Natural killer cell (primary cell): Measurements from ENCODE around the gene NOL3. TPM values are rescaled to one million over a fixed set of nuclear protein-coding genes. Genes with fewer than 3 reads are reported as not detected.

Source experiments
- ATAC-seq, 3 donors: fragments of 150-1000 bp in 2 of 3; fragments of 200-7000 bp in 1 of 3; cut with Tn5 transposase; 1 replicate in 1 of 3; 2 replicates in 2 of 3; pipeline ENCODE4 v1.10.0; 2021; ENCODE audit warnings: mild to moderate bottlenecking in 2 of 3, moderate library complexity in 2 of 3
- DNase-seq, 2 donors: peaks; one replicate each; pipeline versions ENCODE4 v3.0.0 to v3.0.0-alpha.2; 2013 to 2021; ENCODE audit warnings: mixed read lengths in 1 of 2
- H3K27ac ChIP-seq: one replicate; pipeline ENCODE4 v1.5.1; 2013; ENCODE audit warnings: mild to moderate bottlenecking, low read length
- H3K27me3 ChIP-seq: one replicate; pipeline ENCODE4 v1.6.1; 2013; ENCODE audit warnings: low read length; ENCODE audit not compliant: control insufficient read depth, insufficient read depth
- H3K36me3 ChIP-seq: one replicate; pipeline ENCODE4 v1.6.1; 2013; ENCODE audit warnings: low read length; ENCODE audit not compliant: control insufficient read depth, insufficient read depth
- H3K4me1 ChIP-seq: one replicate; pipeline ENCODE4 v1.6.1; 2013; ENCODE audit warnings: low read length; ENCODE audit not compliant: control insufficient read depth, insufficient read depth
- H3K4me3 ChIP-seq: one replicate; pipeline ENCODE4 v1.5.1; 2013; ENCODE audit warnings: low read length
- H3K9me3 ChIP-seq: one replicate; pipeline ENCODE4 v1.6.1; 2013; ENCODE audit warnings: low read length; ENCODE audit not compliant: control insufficient read depth, insufficient read depth
- H3K27ac Mint-ChIP-seq, 2 donors: one replicate each; pipeline ENCODE4 v1.8.0; 2022; ENCODE audit warnings: mild to moderate bottlenecking in 2 of 2, mixed read lengths in 2 of 2, moderate library complexity in 1 of 2
- H3K27me3 Mint-ChIP-seq, 2 donors: one replicate each; pipeline ENCODE4 v1.8.0; 2022; ENCODE audit warnings: low read depth in 2 of 2, mixed read lengths in 2 of 2
- H3K36me3 Mint-ChIP-seq: one replicate; pipeline ENCODE4 v1.8.0; 2022; ENCODE audit warnings: mixed read lengths
- H3K4me1 Mint-ChIP-seq, 2 donors: one replicate each; pipeline ENCODE4 v1.8.0; 2022; ENCODE audit warnings: mixed read lengths in 2 of 2
- H3K4me3 Mint-ChIP-seq: one replicate; pipeline ENCODE4 v1.8.0; 2022; ENCODE audit warnings: mild to moderate bottlenecking, moderate library complexity, mixed read lengths
- H3K9me3 Mint-ChIP-seq, 2 donors: one replicate each; pipeline ENCODE4 v1.8.0; 2022; ENCODE audit warnings: mixed read lengths in 2 of 2
- WGBS: methylation state at CpG from one replicate; pipeline ENCODE4 v1.1.7; 2013; ENCODE audit warnings: missing lambda C conversion rate; ENCODE audit not compliant: insufficient coverage; 5-methylcytosine and 5-hydroxymethylcytosine counted together
- intact Hi-C: fragments of 100-400 bp; cut with micrococcal nuclease; formaldehyde crosslinking; loops from one replicate; pipeline ENCODE4 v1.14.2; 2022
- total RNA-seq, 4 donors: library from RNA; stranded (reverse); fragments of 120-200 nt in 1 of 4; gene quantifications; one replicate each; pipeline versions ENCODE4 v1.2.3 to v1.2.4, GENCODE V29; 2013 to 2022
- TF ChIP-seq, protein P1 (sequence below): fragments of 200-600 bp; IDR thresholded peaks from one replicate; pipeline ENCODE4 v1.8.0; 2022; ENCODE audit warnings: antibody characterized with exemption

Gene NOL3
- total RNA-seq, 3 donors from 2014 or later (not counting 1 experiment from before 2014, with no cell fraction given), result 0.88 to 1.3 (median 1.3) TPM

DNA sequence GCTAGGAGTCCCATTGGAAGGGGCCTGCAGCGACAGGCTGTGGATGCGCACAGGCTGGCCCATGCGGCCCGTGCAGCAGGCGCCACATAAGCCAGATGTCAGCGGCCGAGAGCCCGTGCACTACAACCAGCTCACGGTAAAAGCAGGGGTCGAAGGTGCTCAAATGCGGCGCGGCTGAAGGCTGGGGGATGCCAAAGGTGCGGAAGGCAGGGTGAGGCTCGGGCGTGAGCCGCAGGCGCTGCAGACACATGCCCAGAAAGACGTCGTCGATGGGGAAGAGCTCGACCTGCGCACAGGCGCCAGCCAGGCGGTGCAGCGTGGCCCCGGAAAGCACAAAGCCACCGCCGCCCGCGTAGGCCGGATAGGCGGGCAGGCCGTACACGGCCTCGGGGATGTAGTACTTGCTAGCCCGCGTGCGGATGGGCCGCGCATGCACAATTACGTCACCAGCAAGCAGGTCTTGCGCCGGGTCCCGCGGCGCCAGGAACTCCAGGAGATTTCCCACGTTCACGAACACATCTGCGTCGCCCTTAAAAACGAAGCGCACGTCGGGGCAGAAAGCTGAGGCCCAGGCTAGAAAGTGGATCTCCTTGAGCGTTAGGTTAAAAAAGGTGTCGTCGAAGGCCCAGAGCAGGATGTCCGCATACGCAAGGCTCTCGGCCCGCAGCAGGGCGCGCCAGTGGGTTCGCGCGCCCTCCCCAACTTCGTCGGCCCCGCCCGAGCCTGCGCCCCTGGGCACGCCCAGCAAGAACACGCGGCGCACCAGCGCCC is 20.9 kb upstream of the NOL3 start:
- ATAC-seq, result no peak
- intact Hi-C loops, result no loop called here
- DNase-seq, result no peak
- Mint-ChIP-seq H3K4me1 (peaks cover 0 to 14% of the 10 kb centered on the region in 2 donors), H3K4me3 (peak overlapping the region; percentile 45), H3K36me3 (no peaks in the 10 kb centered on the region), H3K27ac (no peak overlapping the region), H3K27me3 (peaks cover 7 to 21% of the 10 kb centered on the region in 2 donors), H3K9me3 (no peaks in the 10 kb centered on the region)
- Histone ChIP-seq H3K36me3 (peaks cover 25% of the 10 kb centered on the region), H3K27me3 (peaks cover 7% of the 10 kb centered on the region), H3K4me1 (peaks cover 8% of the 10 kb centered on the region), H3K27ac (no peak overlapping the region), H3K4me3 (no peak overlapping the region), H3K9me3 (no peaks in the 10 kb centered on the region)
- WGBS, result 81% methylated on average over 77 of the region's 77 CpGs
- TF ChIP-seq, protein P1, sequence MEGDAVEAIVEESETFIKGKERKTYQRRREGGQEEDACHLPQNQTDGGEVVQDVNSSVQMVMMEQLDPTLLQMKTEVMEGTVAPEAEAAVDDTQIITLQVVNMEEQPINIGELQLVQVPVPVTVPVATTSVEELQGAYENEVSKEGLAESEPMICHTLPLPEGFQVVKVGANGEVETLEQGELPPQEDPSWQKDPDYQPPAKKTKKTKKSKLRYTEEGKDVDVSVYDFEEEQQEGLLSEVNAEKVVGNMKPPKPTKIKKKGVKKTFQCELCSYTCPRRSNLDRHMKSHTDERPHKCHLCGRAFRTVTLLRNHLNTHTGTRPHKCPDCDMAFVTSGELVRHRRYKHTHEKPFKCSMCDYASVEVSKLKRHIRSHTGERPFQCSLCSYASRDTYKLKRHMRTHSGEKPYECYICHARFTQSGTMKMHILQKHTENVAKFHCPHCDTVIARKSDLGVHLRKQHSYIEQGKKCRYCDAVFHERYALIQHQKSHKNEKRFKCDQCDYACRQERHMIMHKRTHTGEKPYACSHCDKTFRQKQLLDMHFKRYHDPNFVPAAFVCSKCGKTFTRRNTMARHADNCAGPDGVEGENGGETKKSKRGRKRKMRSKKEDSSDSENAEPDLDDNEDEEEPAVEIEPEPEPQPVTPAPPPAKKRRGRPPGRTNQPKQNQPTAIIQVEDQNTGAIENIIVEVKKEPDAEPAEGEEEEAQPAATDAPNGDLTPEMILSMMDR, result no peak

DNA sequence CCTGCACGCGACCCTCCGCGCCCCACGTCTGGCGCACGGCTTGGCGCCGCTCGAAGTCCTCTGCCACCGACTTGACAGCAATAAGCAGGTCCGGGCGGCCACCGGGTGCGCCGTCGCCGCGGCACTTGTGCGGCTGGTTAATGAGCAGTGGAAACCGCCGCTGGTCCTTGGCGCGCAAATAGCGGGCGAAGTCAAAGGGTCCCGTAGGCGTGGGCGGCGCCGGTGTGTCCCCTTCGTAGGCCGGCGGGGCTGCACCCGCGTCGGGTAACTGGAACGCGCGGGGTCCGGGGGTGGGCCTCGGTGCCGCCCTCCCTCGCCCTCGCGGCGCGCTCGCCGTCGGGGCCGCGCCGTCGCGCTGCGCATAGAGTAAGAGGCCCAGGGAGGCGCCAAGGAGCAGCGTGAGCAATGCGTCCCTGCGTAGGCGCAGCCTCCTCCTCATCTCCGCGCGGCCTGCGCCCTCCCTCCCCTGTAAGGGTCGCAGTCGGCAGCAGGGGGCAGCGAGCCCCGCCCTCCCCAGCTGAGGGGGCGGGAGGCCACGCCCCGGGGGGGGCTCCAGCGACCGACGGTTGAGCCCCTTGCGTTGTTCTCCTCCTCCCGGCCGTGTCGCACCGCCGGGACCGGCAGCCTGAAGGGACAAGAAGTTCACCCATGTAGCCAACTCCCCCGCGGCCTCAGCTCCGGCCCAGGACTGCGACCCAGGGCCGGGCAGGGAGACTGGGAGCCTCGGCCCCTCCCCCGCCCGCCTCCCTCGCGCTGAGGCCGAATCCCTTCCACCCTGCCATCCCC is 20.1 kb upstream of the NOL3 start:
- Histone ChIP-seq H3K36me3 (peaks cover 18% of the 10 kb centered on the region), H3K4me1 (peaks cover 14% of the 10 kb centered on the region), H3K4me3 (peak overlapping the region; percentile 13), H3K27me3 (peaks cover 7% of the 10 kb centered on the region), H3K9me3 (no peaks in the 10 kb centered on the region), H3K27ac (no peak overlapping the region)
- TF ChIP-seq, protein P1, result no peak
- ATAC-seq, result peak in 2 of 3 donors; percentile 46 to 49
- H3K4me1 Mint-ChIP-seq, result peaks cover 0 to 16% of the 10 kb centered on the region in 2 donors
- peak in 1 of 2 donors; percentile 64 for DNase-seq
- no peaks in the 10 kb centered on the region for H3K36me3 Mint-ChIP-seq
- peaks cover 7 to 21% of the 10 kb centered on the region in 2 donors for H3K27me3 Mint-ChIP-seq
- no peak overlapping the region for H3K27ac Mint-ChIP-seq
- intact Hi-C loops, result no loop called here
- WGBS, result 12% methylated on average over 94 of the region's 94 CpGs
- no peak overlapping the region for H3K4me3 Mint-ChIP-seq
- H3K9me3 Mint-ChIP-seq, result no peaks in the 10 kb centered on the region

DNA sequence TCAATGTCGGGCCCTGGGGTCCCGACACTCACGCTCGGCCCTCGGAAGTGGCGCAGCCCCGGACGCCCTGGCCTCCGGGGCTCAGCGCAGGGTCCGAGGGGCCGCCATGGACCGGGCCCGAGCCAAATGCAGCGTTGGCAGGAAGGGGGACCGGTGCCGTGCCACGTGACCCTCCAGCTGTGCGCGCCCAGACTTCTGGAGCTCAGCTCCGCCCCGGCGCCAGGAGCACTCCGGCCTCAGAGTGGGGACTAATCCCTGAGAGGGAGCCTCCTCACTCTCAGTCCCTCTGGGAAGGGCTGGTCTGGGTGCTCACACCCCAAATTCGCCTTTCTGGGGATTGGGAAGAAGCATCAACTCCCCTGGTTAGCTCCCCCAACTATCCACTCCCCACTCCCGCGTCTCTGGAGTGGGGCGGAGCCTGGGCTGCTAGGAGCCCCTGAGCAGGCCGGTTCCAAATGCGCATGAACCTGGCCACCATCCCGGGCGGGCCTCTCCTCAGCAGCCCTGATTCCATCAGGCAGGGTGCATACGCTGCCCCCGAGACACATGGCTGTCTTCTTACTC is 19.4 kb upstream of the NOL3 start, which contains the start of gene B3GNT9:
TSS of gene B3GNT9 (minus strand) at position 166 of the 564 bp plus-strand sequence. CDS start 513 bp downstream, outside the sequence.
- WGBS, result 3% methylated on average over 34 of the region's 34 CpGs
- H3K9me3 Mint-ChIP-seq, result no peaks in the 10 kb centered on the region
- Histone ChIP-seq H3K9me3 (no peaks in the 10 kb centered on the region), H3K27ac (no peak within 1 kb of the TSS), H3K27me3 (peaks cover 7% of the 10 kb centered on the region), H3K4me3 (peak within 1 kb of the TSS; percentile 13), H3K36me3 (peaks cover 11% of the 10 kb centered on the region), H3K4me1 (peaks cover 20% of the 10 kb centered on the region)
- peak within 1 kb of the TSS; percentile 74 for H3K4me3 Mint-ChIP-seq
- DNase-seq (peak in 1 of 2 donors; percentile 56), ATAC-seq (no peak)
- TF ChIP-seq, protein P1, result no peak
- peaks cover 0 to 21% of the 10 kb centered on the region in 2 donors for H3K4me1 Mint-ChIP-seq
- no peaks in the 10 kb centered on the region for H3K36me3 Mint-ChIP-seq
- intact Hi-C loops, result no loop called here
- no peak within 1 kb of the TSS for H3K27ac Mint-ChIP-seq
- H3K27me3 Mint-ChIP-seq, result peaks cover 7 to 21% of the 10 kb centered on the region in 2 donors
